Superior temporal gyrus (tissue), 1 donor: ENCODE measurements around the gene ITGBL1.

Experiments used
- DNase-seq: peaks from one replicate; pipeline ENCODE4 v3.0.0-alpha.2; 2016; ENCODE audit errors: extremely low spot score

The ITGBL1 gene

DNA sequence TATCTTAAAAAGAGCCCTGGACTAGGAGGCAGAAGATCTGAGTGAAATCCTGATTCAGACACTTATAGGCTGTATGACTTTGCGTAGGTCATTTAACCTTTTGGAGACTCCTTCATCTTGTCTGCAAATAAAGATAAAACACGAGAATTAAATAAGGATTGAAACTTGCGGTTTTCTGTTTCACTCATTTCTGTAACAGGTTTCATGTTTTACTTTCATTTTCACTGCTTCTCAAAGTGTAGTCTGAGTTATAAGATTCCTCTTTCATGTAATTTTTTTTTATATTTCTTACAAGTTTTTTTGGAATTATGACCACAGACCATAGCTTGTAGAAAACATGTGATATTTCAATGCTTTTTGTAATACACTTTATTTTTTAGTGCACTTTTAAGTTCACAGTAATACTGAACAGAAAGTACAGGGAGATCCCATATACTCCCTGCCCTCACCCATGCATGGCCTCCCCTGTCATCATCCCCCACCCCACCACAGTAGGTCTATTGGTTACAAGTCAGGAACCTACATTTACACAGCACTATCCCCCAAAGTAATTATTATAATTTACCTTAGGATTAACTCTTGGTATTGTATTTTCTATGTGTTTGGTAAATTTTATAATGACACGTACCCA lies 174.6 kb downstream of the ITGBL1 start:
- DNase-seq = peak; percentile 21

- DNase-seq = no peak
Observed at GRCh38 chr13:101627556-101627943, 175.1 kb downstream of the ITGBL1 start.

DNA sequence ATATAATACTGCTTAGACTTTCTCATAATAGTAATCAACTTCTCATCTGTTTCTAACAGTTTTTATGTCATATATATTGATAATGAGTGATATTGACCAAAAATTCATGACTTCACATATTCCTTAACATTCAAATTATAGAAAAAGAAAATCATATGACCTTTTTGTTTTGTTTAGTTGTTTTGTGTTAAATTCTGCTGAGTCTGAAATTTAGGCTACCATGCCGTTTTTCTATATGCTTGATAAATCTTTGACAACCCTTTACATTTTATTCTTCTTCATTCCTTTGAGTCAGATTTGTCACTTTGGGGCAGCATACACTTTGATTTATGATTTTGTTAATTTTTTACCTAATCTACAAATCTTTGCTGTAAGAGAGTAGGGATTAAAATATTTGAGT lies 176.4 kb downstream of the ITGBL1 start:
- no peak for DNase-seq

GRCh38 chr13:101631395-101631794 lies 178.9 kb downstream of the ITGBL1 start:
- DNase-seq = no peak

DNA sequence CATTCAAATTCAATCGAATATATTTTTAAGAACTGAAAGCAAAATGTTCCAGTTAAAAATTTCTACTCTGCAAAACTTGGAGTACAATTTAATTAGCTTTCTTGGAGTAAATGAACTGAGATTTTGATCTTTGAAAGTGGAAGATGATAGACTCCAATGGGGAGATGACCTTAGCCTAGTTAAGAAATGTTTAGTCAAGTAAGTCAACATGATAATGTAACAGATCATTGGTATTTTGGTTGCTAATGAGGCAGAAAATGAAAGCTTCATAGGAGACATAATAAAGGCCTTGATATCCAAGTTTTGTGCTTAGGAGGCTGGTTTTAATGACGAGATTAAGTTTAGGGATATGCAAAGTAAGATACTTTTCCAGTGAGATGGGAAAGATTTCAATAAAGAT lies 181.7 kb downstream of the ITGBL1 start:
- DNase-seq = no peak

- no peak for DNase-seq
Observed at GRCh38 chr13:101639711-101640110, 187.2 kb downstream of the ITGBL1 start.

DNA sequence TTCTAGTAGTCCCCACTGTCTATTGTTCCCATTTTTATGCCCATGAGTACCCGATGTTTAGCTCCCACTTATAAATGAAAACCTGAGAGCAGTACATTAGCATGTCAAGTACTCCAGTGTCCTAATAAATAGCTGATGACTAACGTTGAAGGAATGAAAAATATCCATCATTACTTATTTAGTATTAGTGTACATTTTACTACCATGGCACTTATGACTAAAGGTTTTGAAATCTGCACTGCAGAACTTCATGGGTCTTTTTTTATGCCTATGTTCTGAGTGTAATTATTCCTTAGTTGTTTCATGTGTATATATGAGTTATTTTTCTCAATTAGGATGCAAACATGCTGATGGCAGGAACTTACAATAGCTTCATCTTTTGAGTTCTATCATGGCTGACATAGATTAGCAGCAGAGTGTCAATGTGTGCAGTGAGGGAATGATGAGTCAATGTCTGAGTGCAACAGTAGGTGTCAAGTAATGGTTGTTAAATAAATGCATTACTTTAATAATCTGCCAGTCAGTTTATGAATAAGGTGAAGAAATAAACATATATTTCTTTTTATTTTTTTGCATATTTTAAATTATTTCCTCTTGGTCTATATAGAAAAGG lies 188.4 kb downstream of the ITGBL1 start:
- no peak for DNase-seq

DNA sequence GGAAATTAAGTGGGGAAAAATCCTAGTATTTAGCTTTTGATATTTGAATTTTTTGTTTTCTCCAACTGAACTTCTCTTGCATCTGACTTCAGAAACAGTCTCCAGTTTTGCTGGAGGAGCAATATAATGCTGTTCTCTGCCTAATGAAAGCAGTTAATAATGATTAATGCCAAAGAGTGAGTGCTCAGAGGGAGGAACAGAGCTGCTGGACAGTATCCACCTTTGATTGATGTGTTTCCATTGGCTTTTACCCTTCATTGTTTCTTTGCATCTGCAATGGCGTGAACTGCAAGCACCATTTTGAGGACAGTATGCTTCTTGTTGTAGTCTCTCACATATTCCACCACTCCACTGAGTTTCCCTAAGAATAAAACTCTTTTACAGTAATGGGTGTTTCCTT lies 193.4 kb downstream of the ITGBL1 start:
- no peak for DNase-seq

DNA sequence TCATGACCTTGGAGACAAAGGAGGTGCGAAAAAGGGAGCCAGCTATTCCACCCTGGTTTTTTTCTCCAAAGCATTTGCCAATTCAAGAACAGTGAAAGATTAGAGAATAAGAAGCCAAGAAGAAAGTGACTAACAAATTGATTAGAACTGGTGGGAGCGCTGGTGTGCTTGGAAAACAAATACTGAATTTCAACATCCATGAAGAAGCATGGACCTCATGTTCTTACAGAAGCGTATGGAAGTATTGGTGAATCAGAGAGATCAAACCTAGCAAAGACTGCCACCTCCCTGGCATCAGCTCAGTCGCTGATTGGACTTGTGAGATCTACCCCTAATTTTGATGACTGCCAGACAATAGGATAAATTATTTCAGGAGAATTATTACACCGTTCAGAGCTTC lies 195.3 kb downstream of the ITGBL1 start:
- no peak for DNase-seq

GRCh38 chr13:101648766-101649487 lies 196.5 kb downstream of the ITGBL1 start:
- no peak for DNase-seq

DNA sequence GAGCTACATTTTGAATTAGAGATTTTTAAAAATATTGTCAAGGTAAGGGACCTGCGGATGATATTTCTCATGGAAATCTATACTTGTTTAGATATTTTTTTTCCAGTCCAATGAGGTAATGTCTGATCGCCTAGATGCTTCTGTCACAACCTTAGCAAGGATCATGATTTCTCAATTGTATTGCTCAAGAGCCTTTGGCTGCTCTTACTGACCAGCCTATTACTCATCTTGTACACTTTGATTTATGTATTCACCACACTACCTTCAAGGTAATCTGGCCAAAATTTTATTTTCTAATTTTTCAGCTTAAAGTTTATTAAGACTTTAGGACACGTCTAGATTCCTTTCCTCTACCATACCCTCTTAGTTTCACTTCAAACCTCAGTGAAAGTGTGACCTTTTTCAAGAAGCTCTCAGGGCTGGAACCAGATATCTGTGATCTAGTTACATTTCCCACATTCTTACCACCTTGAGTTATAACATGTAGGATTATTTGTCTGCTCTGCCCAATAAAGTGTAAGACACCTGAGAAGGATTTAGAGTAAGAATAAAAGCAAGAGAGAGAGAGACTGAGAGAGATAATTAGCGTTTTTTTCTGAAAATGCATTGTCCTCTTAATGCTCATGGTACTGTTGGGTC lies 197.1 kb downstream of the ITGBL1 start:
- no peak for DNase-seq

- DNase-seq = no peak
Observed at GRCh38 chr13:101654883-101655282, 202.4 kb downstream of the ITGBL1 start.

GRCh38 chr13:101655435-101655834 lies 203.0 kb downstream of the ITGBL1 start:
- DNase-seq = no peak

GRCh38 chr13:101660711-101661110 lies 208.2 kb downstream of the ITGBL1 start:
- DNase-seq = no peak

- no peak for DNase-seq
Observed at GRCh38 chr13:101661839-101662238, 209.4 kb downstream of the ITGBL1 start.

DNA sequence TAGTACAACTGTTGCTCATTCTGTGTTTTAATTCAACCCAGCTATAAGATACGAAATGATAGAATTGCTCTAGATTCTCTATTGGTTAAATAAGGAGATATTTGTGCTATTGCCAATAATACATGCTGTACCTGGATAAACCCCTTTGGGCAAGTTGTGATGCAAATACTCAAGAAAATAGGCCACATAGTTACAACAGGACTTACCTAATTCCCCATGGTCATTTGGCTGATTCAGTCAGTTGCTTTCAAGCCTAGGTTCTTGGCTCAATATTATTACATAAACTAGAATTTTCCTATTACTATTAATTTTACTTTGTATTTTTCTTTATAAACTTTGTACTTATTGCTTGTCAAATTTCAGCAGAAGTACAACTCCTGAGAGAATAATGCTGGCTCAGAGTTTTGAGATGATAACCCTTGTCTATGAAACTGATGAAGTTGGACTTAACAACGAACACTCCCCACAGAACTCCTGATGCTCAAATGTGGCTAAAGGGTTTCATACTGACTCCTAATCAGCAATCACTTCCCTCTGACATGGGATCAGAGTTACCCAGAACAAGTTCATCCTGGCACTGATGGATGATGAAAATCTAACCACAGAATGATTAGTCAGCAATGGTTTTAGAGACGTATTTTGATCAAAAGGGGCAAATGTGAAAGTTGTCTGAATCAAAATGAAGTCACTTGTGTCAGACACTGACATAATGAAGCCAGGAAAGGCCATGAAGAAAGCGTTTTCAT lies 221.1 kb downstream of the ITGBL1 start:
- no peak for DNase-seq

- DNase-seq = no peak
Observed at GRCh38 chr13:101681834-101682233, 229.4 kb downstream of the ITGBL1 start.

DNA sequence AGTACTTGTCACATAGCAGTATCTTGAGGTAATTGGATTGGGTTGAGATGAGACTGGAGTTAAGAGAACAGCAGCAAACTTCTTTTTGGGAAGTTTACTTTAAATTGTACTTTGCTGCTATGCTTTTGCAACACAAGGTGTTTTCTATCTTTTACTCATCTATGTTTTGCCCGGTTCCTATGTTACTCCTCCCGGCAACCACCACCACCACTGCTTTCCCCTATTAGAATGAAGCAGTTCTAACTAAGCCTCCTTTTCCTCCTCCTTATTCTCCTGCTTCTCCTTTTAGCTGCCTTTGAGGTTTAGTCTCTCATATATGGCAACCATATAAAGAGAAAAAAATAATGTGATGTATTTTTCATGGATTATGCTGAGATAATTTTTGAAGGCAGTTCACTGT lies 233.5 kb downstream of the ITGBL1 start:
- DNase-seq = no peak

- no peak for DNase-seq
Observed at GRCh38 chr13:101690871-101691270, 238.4 kb downstream of the ITGBL1 start.

DNA sequence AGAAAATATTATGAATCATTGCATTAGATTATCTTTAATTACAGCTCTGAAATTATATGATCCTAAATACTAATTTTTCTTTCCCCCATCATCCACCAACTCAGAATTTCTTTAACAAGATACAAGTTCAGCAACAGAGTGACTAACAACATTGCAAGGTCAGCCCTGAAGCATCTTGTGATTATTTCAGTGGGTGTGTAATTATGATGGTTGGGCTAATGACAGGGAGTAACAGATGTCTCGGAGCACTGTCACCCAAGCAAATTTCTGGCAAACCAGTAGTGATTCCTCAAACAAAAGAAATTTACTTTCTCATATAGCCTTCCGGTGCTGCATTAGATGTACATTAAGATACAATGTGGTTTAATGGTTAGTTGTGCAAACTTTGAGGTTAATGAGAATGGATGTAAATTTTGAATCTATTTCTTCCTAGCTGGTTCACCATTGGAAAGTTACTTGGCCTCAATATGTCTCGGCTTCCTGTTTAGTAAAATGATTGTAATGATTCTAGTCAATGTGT lies 238.9 kb downstream of the ITGBL1 start:
- DNase-seq = no peak

- no peak for DNase-seq
Observed at GRCh38 chr13:101695870-101696516, 243.5 kb downstream of the ITGBL1 start.
